ENCODE data around the gene B3GNT2.
A peak's percentile ranks its signal among the peaks of the same experiment; 100 is the strongest.

The B3GNT2 gene

DNA sequence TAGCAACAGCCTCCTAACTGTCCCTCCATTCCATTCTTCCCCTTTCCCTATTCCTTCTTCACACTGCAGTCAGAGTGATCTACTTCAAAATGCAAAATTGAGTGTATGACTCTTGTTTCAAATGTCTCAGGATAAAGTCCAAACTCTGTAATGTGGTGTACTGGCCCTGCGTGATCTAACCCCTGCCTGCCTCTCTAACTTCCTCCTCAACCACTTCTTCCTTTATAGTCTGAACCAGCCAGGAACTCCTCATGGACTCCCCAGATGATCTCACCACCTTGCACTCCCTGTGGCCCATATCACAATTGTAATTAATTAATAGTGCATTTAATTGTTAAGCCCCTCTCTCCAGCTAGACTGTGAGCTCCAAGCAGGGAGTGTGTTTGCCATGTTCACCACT, 3.1 kb upstream of the B3GNT2 start:
- H3K27ac ChIP-seq (replicated peaks): peak overlapping the region; percentile 47
- DNase-seq (ENCODE audit: low read depth in 1 of 2, low spot score in 1 of 2): peak in 1 of 2 experiments; percentile 59

DNA sequence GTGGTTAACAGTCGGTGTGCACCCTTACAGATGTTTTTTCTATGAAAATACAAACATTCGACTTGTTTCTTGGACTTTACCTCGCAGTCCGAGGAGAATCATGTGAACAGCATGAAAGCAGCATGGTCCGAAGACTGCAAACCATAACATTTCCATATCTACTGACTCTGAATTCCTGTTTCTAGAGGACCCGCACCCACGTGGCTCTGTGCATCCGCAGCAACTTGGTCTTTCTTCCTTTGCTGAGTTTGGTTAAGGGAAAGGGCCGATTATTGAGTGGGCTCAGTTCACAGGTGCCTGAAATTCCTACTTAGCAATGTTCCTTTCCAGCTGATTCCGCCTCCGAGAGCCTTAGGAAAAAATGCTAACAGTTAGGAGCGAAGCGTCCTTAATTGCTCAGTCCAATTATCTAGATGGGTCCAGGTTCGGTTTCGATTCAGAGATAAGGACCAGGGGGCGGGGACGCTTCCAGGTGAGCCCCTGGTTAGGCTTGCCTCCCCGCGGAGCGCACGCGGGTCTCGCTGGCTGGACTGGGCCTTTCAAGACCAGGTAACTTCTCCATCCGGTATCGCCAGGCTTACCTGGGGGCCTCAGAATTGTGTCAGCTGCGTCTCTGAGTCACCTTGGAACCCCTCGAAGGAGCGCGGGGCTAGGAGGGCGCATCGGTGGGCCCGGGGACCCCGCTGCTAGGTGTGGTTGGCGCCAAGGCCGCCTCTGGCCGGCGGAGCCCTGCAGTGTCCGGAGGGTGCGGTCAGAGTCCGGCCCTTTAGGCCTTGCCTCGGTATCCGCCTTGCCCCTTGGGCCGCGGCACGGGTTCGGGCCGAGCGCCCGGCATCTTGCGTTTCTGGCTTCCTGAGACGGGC, 1.1 kb upstream of the B3GNT2 start:
- Histone ChIP-seq H3K27ac (replicated peaks) (peak overlapping the region; percentile 86), H3K27me3 (ENCODE audit: insufficient read depth, poor library complexity, severe bottlenecking) (no peaks in the 10 kb centered on the region), H3K4me3 (replicated peaks; ENCODE audit: insufficient read depth, low read length) (no peak overlapping the region)
- no peak for DNase-seq (ENCODE audit: low read depth in 1 of 2, low spot score in 1 of 2)
- TF ChIP-seq, protein P1, sequence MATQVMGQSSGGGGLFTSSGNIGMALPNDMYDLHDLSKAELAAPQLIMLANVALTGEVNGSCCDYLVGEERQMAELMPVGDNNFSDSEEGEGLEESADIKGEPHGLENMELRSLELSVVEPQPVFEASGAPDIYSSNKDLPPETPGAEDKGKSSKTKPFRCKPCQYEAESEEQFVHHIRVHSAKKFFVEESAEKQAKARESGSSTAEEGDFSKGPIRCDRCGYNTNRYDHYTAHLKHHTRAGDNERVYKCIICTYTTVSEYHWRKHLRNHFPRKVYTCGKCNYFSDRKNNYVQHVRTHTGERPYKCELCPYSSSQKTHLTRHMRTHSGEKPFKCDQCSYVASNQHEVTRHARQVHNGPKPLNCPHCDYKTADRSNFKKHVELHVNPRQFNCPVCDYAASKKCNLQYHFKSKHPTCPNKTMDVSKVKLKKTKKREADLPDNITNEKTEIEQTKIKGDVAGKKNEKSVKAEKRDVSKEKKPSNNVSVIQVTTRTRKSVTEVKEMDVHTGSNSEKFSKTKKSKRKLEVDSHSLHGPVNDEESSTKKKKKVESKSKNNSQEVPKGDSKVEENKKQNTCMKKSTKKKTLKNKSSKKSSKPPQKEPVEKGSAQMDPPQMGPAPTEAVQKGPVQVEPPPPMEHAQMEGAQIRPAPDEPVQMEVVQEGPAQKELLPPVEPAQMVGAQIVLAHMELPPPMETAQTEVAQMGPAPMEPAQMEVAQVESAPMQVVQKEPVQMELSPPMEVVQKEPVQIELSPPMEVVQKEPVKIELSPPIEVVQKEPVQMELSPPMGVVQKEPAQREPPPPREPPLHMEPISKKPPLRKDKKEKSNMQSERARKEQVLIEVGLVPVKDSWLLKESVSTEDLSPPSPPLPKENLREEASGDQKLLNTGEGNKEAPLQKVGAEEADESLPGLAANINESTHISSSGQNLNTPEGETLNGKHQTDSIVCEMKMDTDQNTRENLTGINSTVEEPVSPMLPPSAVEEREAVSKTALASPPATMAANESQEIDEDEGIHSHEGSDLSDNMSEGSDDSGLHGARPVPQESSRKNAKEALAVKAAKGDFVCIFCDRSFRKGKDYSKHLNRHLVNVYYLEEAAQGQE (IDR thresholded peaks at IDR 0.05; ENCODE audit: insufficient replicate concordance, low read depth): no peak
- TF ChIP-seq POLR2AphosphoS5 (IDR thresholded peaks at IDR 0.05; ENCODE audit: low read depth): no peak
- no peak for TF ChIP-seq SPI1 (IDR thresholded peaks at IDR 0.05; ENCODE audit: borderline replicate concordance, low read depth)
- TF ChIP-seq, protein P2, sequence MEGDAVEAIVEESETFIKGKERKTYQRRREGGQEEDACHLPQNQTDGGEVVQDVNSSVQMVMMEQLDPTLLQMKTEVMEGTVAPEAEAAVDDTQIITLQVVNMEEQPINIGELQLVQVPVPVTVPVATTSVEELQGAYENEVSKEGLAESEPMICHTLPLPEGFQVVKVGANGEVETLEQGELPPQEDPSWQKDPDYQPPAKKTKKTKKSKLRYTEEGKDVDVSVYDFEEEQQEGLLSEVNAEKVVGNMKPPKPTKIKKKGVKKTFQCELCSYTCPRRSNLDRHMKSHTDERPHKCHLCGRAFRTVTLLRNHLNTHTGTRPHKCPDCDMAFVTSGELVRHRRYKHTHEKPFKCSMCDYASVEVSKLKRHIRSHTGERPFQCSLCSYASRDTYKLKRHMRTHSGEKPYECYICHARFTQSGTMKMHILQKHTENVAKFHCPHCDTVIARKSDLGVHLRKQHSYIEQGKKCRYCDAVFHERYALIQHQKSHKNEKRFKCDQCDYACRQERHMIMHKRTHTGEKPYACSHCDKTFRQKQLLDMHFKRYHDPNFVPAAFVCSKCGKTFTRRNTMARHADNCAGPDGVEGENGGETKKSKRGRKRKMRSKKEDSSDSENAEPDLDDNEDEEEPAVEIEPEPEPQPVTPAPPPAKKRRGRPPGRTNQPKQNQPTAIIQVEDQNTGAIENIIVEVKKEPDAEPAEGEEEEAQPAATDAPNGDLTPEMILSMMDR (IDR thresholded peaks at IDR 0.05; ENCODE audit: insufficient read depth, low read length): no peak
- no peak for TF ChIP-seq GABPA (IDR thresholded peaks at IDR 0.05; ENCODE audit: low read depth)

More for the DNA sequence above, 3.1 kb upstream of the B3GNT2 start:
- TF ChIP-seq, protein P2 (IDR thresholded peaks at IDR 0.05; ENCODE audit: insufficient read depth, low read length): no peak
- TF ChIP-seq GABPA (IDR thresholded peaks at IDR 0.05; ENCODE audit: low read depth) (no peak), POLR2AphosphoS5 (IDR thresholded peaks at IDR 0.05; ENCODE audit: low read depth) (no peak), SPI1 (IDR thresholded peaks at IDR 0.05; ENCODE audit: borderline replicate concordance, low read depth) (peak; percentile 56; the same call in 1 of the 2 replicates)
- Histone ChIP-seq H3K4me3 (replicated peaks; ENCODE audit: insufficient read depth, low read length) (no peak overlapping the region), H3K27me3 (ENCODE audit: insufficient read depth, poor library complexity, severe bottlenecking) (no peaks in the 10 kb centered on the region)

DNA sequence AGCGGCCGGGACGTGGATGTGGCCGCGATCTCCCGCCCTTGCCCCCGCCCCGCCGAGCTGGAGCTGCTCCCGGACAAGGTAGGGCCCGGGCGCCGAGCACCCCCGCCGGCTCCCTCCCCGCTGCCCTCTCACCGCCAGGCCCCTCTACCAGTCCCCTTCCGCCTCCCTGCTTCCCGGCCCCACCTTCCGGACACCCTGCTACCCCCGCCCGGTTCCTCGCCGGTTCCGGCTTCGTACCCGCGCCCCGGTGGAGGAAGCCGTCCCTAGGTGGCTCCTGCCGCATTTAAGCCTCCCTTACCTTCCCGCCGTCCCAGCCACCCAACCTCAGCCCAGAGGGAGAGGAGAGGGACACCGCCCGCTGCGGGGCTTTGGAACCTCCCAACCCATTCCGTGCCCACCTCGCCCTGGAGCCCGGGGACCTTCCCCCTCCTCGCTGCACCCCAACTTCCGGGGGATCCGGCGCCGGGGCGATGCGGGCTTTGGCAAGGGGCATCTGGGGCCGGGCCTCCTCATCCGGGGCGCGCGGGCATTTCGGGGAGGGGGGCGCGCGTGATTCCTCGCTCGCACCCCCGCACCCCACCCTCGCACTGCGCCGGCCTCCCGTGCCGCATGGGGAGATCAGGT, 475 bp downstream of the B3GNT2 start:
- Histone ChIP-seq H3K4me3 (replicated peaks; ENCODE audit: insufficient read depth, low read length) (peak overlapping the region; percentile 84), H3K27ac (replicated peaks) (peak overlapping the region; percentile 93), H3K27me3 (ENCODE audit: insufficient read depth, poor library complexity, severe bottlenecking) (no peaks in the 10 kb centered on the region)
- DNase-seq (ENCODE audit: low read depth in 1 of 2, low spot score in 1 of 2): peak in 1 of 2 experiments; percentile 56
- 0 out of 2 replicates have a peak, but pooled peaks have one; percentile 25 for TF ChIP-seq GABPA (IDR thresholded peaks at IDR 0.05; ENCODE audit: low read depth)
- TF ChIP-seq, protein P2 (IDR thresholded peaks at IDR 0.05; ENCODE audit: insufficient read depth, low read length): no peak

DNA sequence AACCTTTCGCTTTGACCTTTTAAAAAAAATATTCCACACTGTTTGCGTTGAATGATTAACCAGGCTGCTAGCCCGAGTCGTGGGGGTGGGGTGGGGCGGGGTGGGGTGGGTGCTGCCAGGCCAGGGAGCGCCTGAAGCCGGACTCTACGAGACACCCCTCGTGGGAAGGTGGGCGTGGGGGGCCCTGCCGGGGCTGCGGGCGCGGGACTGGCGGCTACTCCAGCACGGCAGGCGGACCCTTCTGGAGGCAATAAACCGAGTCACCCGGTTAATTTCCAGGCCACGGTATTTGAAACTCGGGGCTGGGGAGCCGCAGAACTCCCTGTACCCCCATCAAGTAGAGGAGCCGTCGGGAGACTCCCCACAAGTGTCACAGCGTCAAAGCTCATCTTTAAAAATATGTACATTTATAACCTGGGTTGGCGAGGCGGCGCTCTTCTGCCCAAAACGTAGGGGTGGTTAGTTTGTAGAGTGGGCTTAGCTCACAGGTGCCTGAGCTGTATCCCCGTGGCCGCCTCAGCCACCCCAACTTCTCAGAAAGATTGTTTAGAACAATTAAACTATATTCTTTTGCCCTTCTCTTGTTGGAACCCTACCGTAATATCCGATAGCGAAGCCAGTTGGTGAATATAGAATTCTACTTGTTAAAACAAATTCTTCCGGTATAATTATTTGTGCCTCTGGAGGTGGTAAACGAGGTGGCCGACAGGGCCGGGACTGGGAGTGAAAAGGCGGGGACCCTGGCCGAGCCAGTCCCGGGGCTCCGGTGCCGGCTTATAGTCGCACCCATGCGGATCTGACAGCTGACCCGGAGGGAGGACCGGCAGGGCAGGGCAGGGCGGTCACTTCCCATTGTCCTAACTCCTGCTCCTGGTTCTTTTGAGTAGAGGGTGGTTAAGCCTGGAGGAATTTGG, 1.4 kb downstream of the B3GNT2 start:
- TF ChIP-seq GABPA (IDR thresholded peaks at IDR 0.05; ENCODE audit: low read depth) (no peak), SPI1 (IDR thresholded peaks at IDR 0.05; ENCODE audit: borderline replicate concordance, low read depth) (no peak), POLR2AphosphoS5 (IDR thresholded peaks at IDR 0.05; ENCODE audit: low read depth) (no peak)
- TF ChIP-seq, protein P2 (IDR thresholded peaks at IDR 0.05; ENCODE audit: insufficient read depth, low read length): no peak
- TF ChIP-seq, protein P1 (IDR thresholded peaks at IDR 0.05; ENCODE audit: insufficient replicate concordance, low read depth): no peak
- H3K27ac ChIP-seq (replicated peaks): peak overlapping the region; percentile 93
- no peaks in the 10 kb centered on the region for H3K27me3 ChIP-seq (ENCODE audit: insufficient read depth, poor library complexity, severe bottlenecking)
- peak in 1 of 2 experiments; percentile 31 for DNase-seq (ENCODE audit: low read depth in 1 of 2, low spot score in 1 of 2)
- peak overlapping the region; percentile 84 for H3K4me3 ChIP-seq (replicated peaks; ENCODE audit: insufficient read depth, low read length)
